22Rv1 (cell line): ENCODE results near the gene ERC1.
"Not testable (repeated sequence)": the region's sequence is repeated elsewhere in the genome, so short reads cannot be mapped to it uniquely, and the experiment has no call there.

Experiments used
- H3K27ac ChIP-seq: fragments of 450-650 bp; 2 replicates; pipeline ENCODE4 v1.5.1; 2017
- CTCF ChIP-seq: fragments of 450-650 bp; IDR thresholded peaks from 2 replicates; pipeline ENCODE4 v1.5.1; 2017; ENCODE audit warnings: mild to moderate bottlenecking
- ZFX ChIP-seq: fragments of 450-650 bp; IDR thresholded peaks from 2 replicates; pipeline ENCODE4 v1.6.1; 2017; ENCODE audit warnings: antibody characterized with exemption, borderline replicate concordance

ERC1 gene

DNA sequence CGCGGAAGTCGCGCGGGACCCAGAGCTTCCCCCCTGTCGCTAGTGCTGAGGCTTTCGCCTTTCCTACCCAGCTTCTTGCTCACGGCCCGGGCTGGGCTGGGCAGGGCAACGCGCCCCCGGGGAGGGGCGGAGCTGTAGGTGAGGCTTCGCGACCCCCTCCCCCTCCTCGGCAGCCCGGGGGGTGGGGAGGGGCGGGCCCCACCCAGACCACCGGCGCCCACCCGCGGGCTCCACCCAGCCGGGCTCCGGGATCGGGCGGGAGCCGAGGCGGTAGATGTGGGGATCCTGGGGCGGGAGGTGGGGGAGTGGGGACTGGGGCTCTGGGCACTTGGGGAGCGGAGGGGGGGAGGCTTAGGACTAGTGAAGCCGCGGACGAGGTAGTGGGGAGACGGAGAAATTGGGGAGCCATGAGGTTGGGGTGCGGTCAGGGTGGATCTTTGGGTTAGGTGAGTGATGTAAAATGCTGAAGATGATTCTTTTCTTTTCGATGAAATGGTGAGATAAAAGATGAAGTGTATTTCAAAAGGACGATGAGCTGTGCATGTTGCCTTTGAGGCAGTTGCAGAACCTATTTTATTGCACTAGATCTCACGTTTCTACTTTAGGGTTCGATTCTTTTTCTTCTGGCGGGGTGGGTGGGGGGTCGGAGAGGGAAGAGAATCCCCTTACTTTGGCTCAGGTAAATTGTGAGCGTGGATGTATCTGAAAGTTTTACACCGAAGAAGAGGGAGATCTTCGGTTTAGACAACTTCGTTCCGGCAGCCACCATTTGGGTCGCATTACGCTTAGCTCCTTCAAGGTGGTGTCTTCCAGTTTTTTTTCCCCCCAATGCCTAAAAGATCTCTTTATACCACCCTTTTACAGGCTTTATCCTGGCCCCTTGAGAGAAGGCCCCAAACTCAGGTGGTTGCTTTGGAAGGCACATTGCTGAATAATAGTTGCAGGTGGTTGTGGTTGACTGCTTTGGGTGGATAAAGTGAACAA is 619 bp downstream of the ERC1 start:
- H3K27ac ChIP-seq: peak overlapping the region; percentile 83
- no peak for TF ChIP-seq CTCF
- TF ChIP-seq ZFX: no peak

DNA sequence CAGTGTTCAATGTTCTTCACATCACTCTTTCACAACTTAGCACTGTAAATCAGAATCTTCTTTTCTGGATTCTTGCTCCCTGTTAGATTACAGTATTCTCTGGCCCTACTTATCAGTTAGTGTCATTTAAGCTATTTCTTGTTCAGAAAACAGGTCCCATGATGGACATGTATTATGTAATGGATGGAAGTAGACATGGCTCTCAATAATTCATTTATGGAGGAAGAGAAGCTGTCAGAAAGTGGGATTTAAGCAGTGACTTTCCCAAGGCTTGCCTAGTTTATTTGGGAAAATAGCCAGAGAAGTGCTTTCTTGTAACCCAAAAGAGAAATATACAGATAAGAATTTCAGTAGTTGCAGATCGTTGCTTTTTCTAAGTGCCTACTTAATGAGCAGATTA is 1.6 kb downstream of the ERC1 start:
- TF ChIP-seq CTCF (no peak), ZFX (no peak)

GRCh38 chr12:996881-997280 is 5.9 kb downstream of the ERC1 start:
- no peak for TF ChIP-seq ZFX
- no peak for TF ChIP-seq CTCF
- no peak overlapping the region for H3K27ac ChIP-seq

More for the DNA sequence above, 1.6 kb downstream of the ERC1 start:
- H3K27ac ChIP-seq: no peak overlapping the region

GRCh38 chr12:997505-997904 is 6.5 kb downstream of the ERC1 start:
- no peak overlapping the region for H3K27ac ChIP-seq
- TF ChIP-seq ZFX (no peak), CTCF (no peak)

GRCh38 chr12:998020-998874 is 7.2 kb downstream of the ERC1 start:
- no peak for TF ChIP-seq CTCF
- no peak for TF ChIP-seq ZFX
- no peak overlapping the region for H3K27ac ChIP-seq

GRCh38 chr12:999736-1000135 is 8.7 kb downstream of the ERC1 start:
- H3K27ac ChIP-seq: not testable (repeated sequence)

- TF ChIP-seq ZFX (no peak), CTCF (no peak)
- no peak overlapping the region for H3K27ac ChIP-seq
Observed at GRCh38 chr12:1001507-1001906, 10.5 kb downstream of the ERC1 start.
